Spleen (tissue), 11 donors: ENCODE measurements around the gene RHOT2. TPM values are rescaled to one million over a fixed set of nuclear protein-coding genes. Genes with fewer than 3 reads are reported as not detected.

Experiments used
- DNase-seq: peaks from one replicate; pipeline ENCODE4 v3.0.0-alpha.2; 2020
- H3K27ac ChIP-seq, 8 donors: fragments of 200-600 bp; sonication (generic) in 7 of 8; 1 replicate in 4 of 8; 2 replicates in 4 of 8; pipeline versions ENCODE4 v1.5.0 to v1.8.0; 2016 to 2021; ENCODE audit warnings: inconsistent platforms in 4 of 8, mild to moderate bottlenecking in 4 of 8, moderate library complexity in 1 of 8
- H3K27me3 ChIP-seq, 7 donors: fragments of 200-600 bp; sonication (generic) in 6 of 7; replicated peaks in 1 of 7; 1 replicate in 4 of 7; 2 replicates in 3 of 7; pipeline versions ENCODE4 v1.5.0 to v1.8.0; 2016 to 2021; ENCODE audit warnings: inconsistent platforms in 3 of 7, mild to moderate bottlenecking in 1 of 7
- H3K36me3 ChIP-seq, 6 donors: fragments of 200-600 bp; sonication (generic) in 5 of 6; 1 replicate in 4 of 6; 2 replicates in 2 of 6; pipeline versions ENCODE4 v1.5.0 to v1.8.0; 2016 to 2021; ENCODE audit warnings: inconsistent platforms in 2 of 6
- H3K4me1 ChIP-seq, 6 donors: fragments of 200-600 bp; sonication (generic) in 5 of 6; 1 replicate in 3 of 6; 2 replicates in 3 of 6; pipeline versions ENCODE4 v1.5.0 to v1.8.0; 2016 to 2021; ENCODE audit warnings: inconsistent platforms in 3 of 6
- H3K4me3 ChIP-seq, 8 donors: fragments of 200-600 bp; sonication (generic) in 7 of 8; 1 replicate in 4 of 8; 2 replicates in 4 of 8; pipeline versions ENCODE4 v1.5.0 to v1.8.0; 2016 to 2021; ENCODE audit warnings: inconsistent platforms in 4 of 8, mild to moderate bottlenecking in 4 of 8, moderate library complexity in 2 of 8
- H3K9me3 ChIP-seq, 8 donors: fragments of 200-600 bp; sonication (generic) in 7 of 8; 1 replicate in 4 of 8; 2 replicates in 4 of 8; pipeline versions ENCODE4 v1.5.0 to v1.8.0; 2016 to 2021; ENCODE audit warnings: inconsistent platforms in 4 of 8
- CTCF ChIP-seq, 11 experiments: fragments of 200-600 bp in 7 of 11; fragments of 450-650 bp in 4 of 11; sonication (generic) in 4 of 11; IDR thresholded peaks in 8 of 11; conservative IDR thresholded peaks in 3 of 11; 1 replicate in 7 of 11; 2 replicates in 4 of 11; pipeline versions ENCODE4 v1.4.0 to v1.8.0; 2016 to 2021; ENCODE audit warnings: antibody characterized with exemption in 11 of 11, inconsistent platforms in 4 of 11, mild to moderate bottlenecking in 1 of 11
- POLR2A ChIP-seq, 3 donors: fragments of 450-650 bp; IDR thresholded peaks; one replicate each; pipeline ENCODE4 v1.5.1; 2017; ENCODE audit warnings: antibody characterized with exemption in 3 of 3, mild to moderate bottlenecking in 1 of 3
- POLR2AphosphoS5 ChIP-seq, 3 donors: sonication (generic); formaldehyde crosslinking; IDR thresholded peaks; one replicate each; pipeline ENCODE4 v1.5.1; 2017; ENCODE audit warnings: antibody characterized with exemption in 3 of 3
- WGBS, 5 donors: extraction: QIAGEN DNeasy Blood & Tissue Kit in 3 of 5; methylation state at CpG; one replicate each; pipeline versions ENCODE4 v1.1.5 to v1.1.7; 2013 to 2018; 5-methylcytosine and 5-hydroxymethylcytosine counted together
- intact Hi-C: fragments of 100-400 bp; cut with DNase I; formaldehyde crosslinking; loops from one replicate; pipeline ENCODE4 v1.15.0; 2023; ENCODE audit warnings: low total_unique reads
- polyA plus RNA-seq, 3 donors: library from polyadenylated mRNA; stranded (reverse); fragments of 200-250 nt; gene quantifications; one replicate each; pipeline ENCODE4 v1.2.1, GENCODE V29; 2013
- total RNA-seq, 7 donors: library from RNA; depleted of rRNA in 3 of 7; stranded (reverse); fragments of >200 nt in 3 of 7; fragmentation: NEBNext Ultra II Directional in 4 of 7; extraction: Animal tissue kit (Norgen Biotek cat#: 25700) in 4 of 7; gene quantifications; one replicate each; pipeline versions ENCODE4 v1.1.0 to v1.2.1, GENCODE V29; 2016 to 2021
- donor health status: healthy with polysubstance abuse.
- donor health status: DM: no; HTN: no; CAD: no; lungs with moderate emphysema.
- donor health status: DM: no; HTN: no; CAD: no.
- donor health status: Bipolar disorder and iron deficiency.
- donor health status: healthy.
- donor health status: DM: no; HTN: no; CAD: no.
- donor health status: DM: yes; HTN: yes; CAD: no.

The RHOT2 gene
- total and polyA plus RNA-seq, 10 donors, result 71.3 to 309 (median 137) TPM

GRCh38 chr16:638836-639235 is 29.1 kb upstream of the RHOT2 start:
- no peak for TF ChIP-seq POLR2A (IDR thresholded peaks at IDR 0.05)
- TF ChIP-seq POLR2AphosphoS5 (IDR thresholded peaks at IDR 0.05), result no peak
- TF ChIP-seq CTCF (IDR thresholded peaks at IDR 0.05 in 8 of 11, conservative IDR thresholded peaks at IDR 0.05 in 3 of 11), result no peak
- peak overlapping the region in 2 of 8 donors; percentile 12 to 28 for H3K27ac ChIP-seq
- DNase-seq, result no peak
- intact Hi-C loops, result no loop called here
- H3K4me3 ChIP-seq, result no peak overlapping the region
- H3K4me1 ChIP-seq, result peaks cover 26 to 84% (median 56%) of the 10 kb centered on the region in 6 donors
- H3K27me3 ChIP-seq, result peaks cover 0 to 4% (median 0%) of the 10 kb centered on the region in 7 donors
- H3K36me3 ChIP-seq, result peaks cover 0 to 14% (median 5%) of the 10 kb centered on the region in 6 donors
- 77 to 89% (median 81%) methylated on average over 8 to 9 of the region's 9 CpGs for WGBS, 5 donors
- H3K9me3 ChIP-seq, result no peaks in the 10 kb centered on the region

GRCh38 chr16:640614-641013 is 27.3 kb upstream of the RHOT2 start:
- no peak for DNase-seq
- peak overlapping the region in 2 of 8 donors; percentile 30 to 92 for H3K27ac ChIP-seq
- H3K4me1 ChIP-seq, result peaks cover 18 to 76% (median 46%) of the 10 kb centered on the region in 6 donors
- TF ChIP-seq POLR2A (IDR thresholded peaks at IDR 0.05), result no peak
- no peak for TF ChIP-seq POLR2AphosphoS5 (IDR thresholded peaks at IDR 0.05)
- no peak for TF ChIP-seq CTCF (IDR thresholded peaks at IDR 0.05 in 8 of 11, conservative IDR thresholded peaks at IDR 0.05 in 3 of 11)
- no peak overlapping the region for H3K4me3 ChIP-seq
- 77 to 100% (median 91%) methylated on average over 2 to 5 of the region's 5 CpGs for WGBS, 5 donors
- H3K36me3 ChIP-seq, result no peaks in the 10 kb centered on the region
- intact Hi-C loops, result loop anchor here (5.0 kb wide), 1 partner anchor 53 kb away; no protein-coding TSS in a partner anchor
- no peaks in the 10 kb centered on the region for H3K9me3 ChIP-seq
- peaks cover 0 to 4% (median 0%) of the 10 kb centered on the region in 7 donors for H3K27me3 ChIP-seq

GRCh38 chr16:641326-642188 is 26.4 kb upstream of the RHOT2 start, which contains the start of gene MCRIP2:
MCRIP2 (plus strand) TSS chr16:641828; CDS start chr16:641992, 164 bp downstream.
- DNase-seq, result peak; percentile 94
- peak within 1 kb of the TSS; percentile 82 to 99 (median 94) for H3K4me3 ChIP-seq
- H3K27ac ChIP-seq, result peak within 1 kb of the TSS; percentile 77 to 93 (median 88)
- H3K27me3 ChIP-seq, result peaks cover 0 to 3% (median 0%) of the 10 kb centered on the region in 7 donors
- H3K36me3 ChIP-seq, result no peaks in the 10 kb centered on the region
- intact Hi-C loops, result loop anchor here (5.0 kb wide), 1 partner anchor 54 kb away; no protein-coding TSS in a partner anchor
- no peaks in the 10 kb centered on the region for H3K9me3 ChIP-seq
- 1 to 3% (median 1%) methylated on average over 11 to 81 of the region's 81 CpGs for WGBS, 5 donors
- peaks cover 17 to 82% (median 50%) of the 10 kb centered on the region in 6 donors for H3K4me1 ChIP-seq
- TF ChIP-seq CTCF (IDR thresholded peaks at IDR 0.05 in 8 of 11, conservative IDR thresholded peaks at IDR 0.05 in 3 of 11) (no peak), POLR2AphosphoS5 (IDR thresholded peaks at IDR 0.05) (peak; percentile 85 to 86 (median 86)), POLR2A (IDR thresholded peaks at IDR 0.05) (peak in 1 of 3 donors; percentile 14)
